Measurements from ENCODE around the gene NAPG. TPM values are rescaled to one million over a fixed set of nuclear protein-coding genes. Genes with fewer than 3 reads are reported as not detected.
A peak's percentile ranks its signal among the peaks of the same experiment; 100 is the strongest.
"Not testable (repeated sequence)": the region's sequence is repeated elsewhere in the genome, so short reads cannot be mapped to it uniquely, and the experiment has no call there.

Gene NAPG
- total RNA-seq, 2 donors from 2014 or later, result 41.0 to 42.6 TPM

- DNase-seq; ATAC-seq; intact Hi-C loops (cut with DNase I, micrococcal nuclease): not testable (repeated sequence)
These were observed 19.9 kb upstream of the NAPG start for GRCh38 chr18:10505892-10506291.

GRCh38 chr18:10508591-10508990, 17.2 kb upstream of the NAPG start:
- no peak for DNase-seq
- intact Hi-C loops (cut with DNase I, micrococcal nuclease), result no loop called here
- ATAC-seq, result no peak

- ATAC-seq, result no peak
- no peak for DNase-seq
- intact Hi-C loops (cut with DNase I, micrococcal nuclease), result loop anchor here in 1 of 2 donors (10.0 kb wide), 1 partner anchor 536 kb away; no protein-coding TSS in a partner anchor
These were observed 14.6 kb upstream of the NAPG start for GRCh38 chr18:10511236-10511635.

- intact Hi-C loops (cut with DNase I, micrococcal nuclease), result loop anchor here in 1 of 2 donors (10.0 kb wide), 1 partner anchor 539 kb away; no protein-coding TSS in a partner anchor
- ATAC-seq (no peak), DNase-seq (no peak)
These were observed 11.7 kb upstream of the NAPG start for GRCh38 chr18:10514082-10514481.

GRCh38 chr18:10514601-10515000, 11.2 kb upstream of the NAPG start:
- DNase-seq (no peak), ATAC-seq (no peak)
- intact Hi-C loops (cut with DNase I, micrococcal nuclease), result loop anchor here in 1 of 2 donors (10.0 kb wide), 1 partner anchor 540 kb away; no protein-coding TSS in a partner anchor

- intact Hi-C loops (cut with DNase I, micrococcal nuclease), result loop anchor here in 1 of 2 donors (10.0 kb wide), 1 partner anchor 541 kb away; no protein-coding TSS in a partner anchor
- DNase-seq, result no peak
- ATAC-seq, result no peak
These were observed 10.4 kb upstream of the NAPG start for GRCh38 chr18:10515456-10515855.

- intact Hi-C loops (cut with DNase I, micrococcal nuclease), result loop anchor here in 1 of 2 donors (10.0 kb wide), 1 partner anchor 541 kb away; no protein-coding TSS in a partner anchor
- DNase-seq, result no peak
- ATAC-seq, result no peak
These were observed 9.7 kb upstream of the NAPG start for GRCh38 chr18:10516078-10516477.

- intact Hi-C loops (cut with DNase I, micrococcal nuclease), result loop anchor here (2.0 to 10.0 kb wide), 2 partner anchors 544 to 548 kb away; no protein-coding TSS in a partner anchor
- ATAC-seq (no peak), DNase-seq (peak in 1 of 2 donors; percentile 16)
These were observed 7.1 kb upstream of the NAPG start for GRCh38 chr18:10518595-10519255.

GRCh38 chr18:10519366-10519765, 6.5 kb upstream of the NAPG start:
- ATAC-seq (no peak), DNase-seq (no peak)
- intact Hi-C loops (cut with DNase I, micrococcal nuclease), result loop anchor here (2.0 to 10.0 kb wide), 2 partner anchors 545 to 549 kb away; no protein-coding TSS in a partner anchor

- intact Hi-C loops (cut with DNase I, micrococcal nuclease), result loop anchor here (2.0 to 10.0 kb wide), 2 partner anchors 545 to 549 kb away; no protein-coding TSS in a partner anchor
- ATAC-seq, result peak; percentile 95
- peak; percentile 80 to 86 for DNase-seq
These were observed 5.6 kb upstream of the NAPG start for GRCh38 chr18:10519999-10520935.

- ATAC-seq (no peak), DNase-seq (no peak)
- intact Hi-C loops (cut with DNase I, micrococcal nuclease), result no loop called here
These were observed 4.3 kb upstream of the NAPG start for GRCh38 chr18:10521566-10521965.

GRCh38 chr18:10522574-10522973, 3.3 kb upstream of the NAPG start:
- DNase-seq, result no peak
- ATAC-seq, result no peak
- intact Hi-C loops (cut with DNase I, micrococcal nuclease), result no loop called here

- DNase-seq, result no peak
- ATAC-seq, result no peak
- intact Hi-C loops (cut with DNase I, micrococcal nuclease), result no loop called here
These were observed 2.3 kb upstream of the NAPG start for GRCh38 chr18:10523544-10523943.

GRCh38 chr18:10524507-10525370, 1.1 kb upstream of the NAPG start:
- no peak for ATAC-seq
- DNase-seq, result no peak
- intact Hi-C loops (cut with DNase I, micrococcal nuclease), result no loop called here

GRCh38 chr18:10525371-10525691, 496 bp upstream of the NAPG start:
- DNase-seq (no peak), ATAC-seq (no peak)
- intact Hi-C loops (cut with DNase I, micrococcal nuclease), result no loop called here

GRCh38 chr18:10526561-10526949, 728 bp downstream of the NAPG start:
- ATAC-seq (peak; percentile 11), DNase-seq (peak in 1 of 2 donors; percentile 21)
- intact Hi-C loops (cut with DNase I, micrococcal nuclease), result no loop called here

GRCh38 chr18:10528439-10528838, 2.6 kb downstream of the NAPG start:
- no peak for ATAC-seq
- intact Hi-C loops (cut with DNase I, micrococcal nuclease), result no loop called here

GRCh38 chr18:10530002-10530401, 4.2 kb downstream of the NAPG start:
- DNase-seq, result no peak
- ATAC-seq, result no peak
- intact Hi-C loops (cut with DNase I, micrococcal nuclease), result no loop called here

More at GRCh38 chr18:10528439-10528838, 2.6 kb downstream of the NAPG start:
- DNase-seq, result no peak

GRCh38 chr18:10530852-10531251, 5.0 kb downstream of the NAPG start:
- DNase-seq (no peak), ATAC-seq (no peak)
- intact Hi-C loops (cut with DNase I, micrococcal nuclease), result no loop called here

Data from left colon (tissue), 2 donors.